ENCODE results near the gene VPS13D.
"Not testable (repeated sequence)": the region's sequence is repeated elsewhere in the genome, so short reads cannot be mapped to it uniquely, and the experiment has no call there.

Gene VPS13D

DNA sequence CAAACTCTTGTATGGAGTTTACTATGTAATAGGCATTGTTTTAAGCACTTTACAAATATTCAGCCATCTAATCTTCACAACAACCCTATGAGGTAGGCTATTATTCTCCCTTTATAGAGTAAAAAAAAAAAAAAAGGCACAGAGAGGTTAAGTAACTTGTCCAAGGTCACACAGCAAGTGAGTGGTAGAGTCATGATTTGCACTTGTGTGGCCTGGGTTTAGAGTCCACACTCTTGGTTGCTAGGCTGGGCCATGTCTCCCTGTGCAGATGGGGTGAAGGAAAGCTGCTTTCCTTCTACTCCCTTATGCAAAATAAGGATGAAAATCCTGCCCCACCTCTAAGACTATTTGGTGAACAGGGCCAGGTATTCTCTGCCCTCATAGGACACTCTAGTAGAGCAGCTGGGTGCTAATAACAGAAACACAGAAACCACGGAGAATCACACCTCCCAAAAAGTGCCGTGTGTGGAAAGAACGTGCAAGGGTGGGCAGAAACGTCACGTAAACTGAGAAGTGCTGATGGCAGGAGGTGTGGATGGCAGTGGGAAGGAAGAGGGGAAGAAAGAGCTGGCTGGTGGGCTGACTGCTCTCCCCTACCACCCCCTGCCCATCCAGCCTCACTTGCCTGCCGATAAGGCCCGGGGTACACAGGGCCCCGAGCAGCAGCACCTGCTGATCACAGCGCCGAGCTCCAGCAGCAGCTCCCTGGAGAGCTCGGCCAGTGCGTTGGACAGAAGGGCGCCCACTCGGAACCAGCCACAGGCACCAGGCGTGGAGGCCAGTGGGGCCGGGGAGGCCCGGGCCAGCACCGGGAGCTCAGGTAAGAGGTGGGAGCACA is 28.3 kb upstream of the VPS13D start:
- no peak for DNase-seq

DNA sequence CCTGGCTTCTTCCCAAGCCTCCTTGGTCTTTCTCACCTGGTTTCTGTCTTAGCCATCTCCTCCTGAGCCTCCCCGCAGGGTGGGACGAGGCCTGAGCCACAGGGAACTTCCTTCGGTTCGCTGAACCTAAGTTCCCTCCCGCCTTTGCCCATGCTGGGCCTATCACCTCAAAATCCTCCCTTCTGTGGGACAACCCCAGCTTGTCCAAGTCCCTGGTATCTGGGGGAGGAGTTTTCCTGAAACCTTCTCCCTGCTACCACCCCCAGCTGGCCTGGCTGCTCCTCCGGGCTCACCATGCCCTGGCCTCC is 27.7 kb upstream of the VPS13D start:
- no peak for DNase-seq

DNA sequence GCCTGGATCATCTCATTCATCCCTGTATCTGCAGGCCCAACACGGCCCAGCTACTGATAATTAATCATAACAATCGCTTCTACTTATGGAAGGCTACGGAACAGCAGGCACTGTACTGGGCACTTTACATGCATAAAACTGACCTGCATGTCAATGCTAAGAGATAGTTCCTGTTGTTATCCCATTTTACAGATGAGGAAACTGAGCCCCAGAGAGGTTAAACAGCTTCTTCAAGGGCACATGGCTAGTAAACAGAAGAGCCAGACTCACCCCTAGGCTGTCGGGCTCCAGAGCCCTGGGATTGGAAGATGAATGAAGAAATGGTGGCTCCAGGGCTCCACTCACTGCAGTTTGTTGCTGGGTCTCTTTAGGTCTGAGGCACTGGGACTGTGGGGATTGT is 27.3 kb upstream of the VPS13D start:
- DNase-seq: no peak

DNA sequence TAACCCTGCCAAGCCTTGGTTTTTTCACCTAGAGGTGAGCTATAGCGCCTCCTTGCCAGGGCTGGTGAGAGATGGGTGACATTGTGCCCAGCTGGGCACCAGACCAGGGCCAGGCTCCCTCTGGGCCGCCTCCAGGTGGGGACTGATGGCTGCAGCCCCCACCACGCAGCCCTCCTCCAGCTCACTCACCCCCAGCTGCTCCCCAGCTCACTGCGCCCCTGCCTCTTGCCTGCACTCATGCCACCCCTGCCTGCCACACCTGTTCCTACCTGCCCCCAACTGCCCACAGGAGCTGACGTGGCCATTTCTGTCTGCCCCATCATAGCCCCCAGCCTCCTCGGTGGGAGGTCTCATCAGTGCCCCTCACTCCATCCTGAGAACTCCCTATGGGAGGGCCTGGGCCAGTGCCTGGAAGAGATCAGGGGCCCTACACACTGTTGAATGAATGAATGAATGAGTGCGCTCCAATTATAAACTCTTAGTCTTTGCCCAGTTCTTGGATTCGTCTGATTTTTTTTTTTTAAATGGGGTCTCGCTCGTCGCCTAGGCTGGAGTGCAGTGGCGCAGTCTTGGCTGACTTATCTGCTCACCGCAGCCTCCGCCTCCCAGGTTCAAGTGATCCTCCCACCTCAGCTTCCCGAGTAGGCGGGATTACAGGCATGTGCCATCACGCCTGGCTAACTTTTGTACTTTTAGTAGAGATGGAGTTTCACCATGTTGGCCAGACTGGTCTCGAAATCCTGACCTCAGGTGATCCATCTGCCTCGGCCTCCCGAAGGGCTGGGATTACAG is 26.4 kb upstream of the VPS13D start:
- no peak for DNase-seq

DNA sequence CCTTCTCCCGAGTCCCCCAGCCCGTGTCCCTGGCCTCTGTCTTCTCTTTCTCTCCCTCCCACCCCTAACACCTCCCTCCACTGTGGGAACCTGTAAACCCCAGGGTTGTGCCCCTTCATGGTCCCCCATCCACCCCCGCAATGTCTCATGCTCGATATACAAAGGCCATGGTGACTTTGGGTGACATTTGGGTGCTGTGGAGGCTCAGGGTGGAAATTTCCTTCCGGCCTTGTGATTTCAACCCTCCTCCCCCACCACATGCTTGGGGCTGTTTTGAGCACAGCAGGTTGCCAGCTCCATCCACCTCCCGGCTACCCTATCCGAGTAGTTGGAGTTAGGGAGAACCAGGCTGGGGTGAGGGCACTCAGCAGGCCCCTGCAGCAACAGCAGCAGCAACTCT is 25.7 kb upstream of the VPS13D start:
- DNase-seq: no peak

DNA sequence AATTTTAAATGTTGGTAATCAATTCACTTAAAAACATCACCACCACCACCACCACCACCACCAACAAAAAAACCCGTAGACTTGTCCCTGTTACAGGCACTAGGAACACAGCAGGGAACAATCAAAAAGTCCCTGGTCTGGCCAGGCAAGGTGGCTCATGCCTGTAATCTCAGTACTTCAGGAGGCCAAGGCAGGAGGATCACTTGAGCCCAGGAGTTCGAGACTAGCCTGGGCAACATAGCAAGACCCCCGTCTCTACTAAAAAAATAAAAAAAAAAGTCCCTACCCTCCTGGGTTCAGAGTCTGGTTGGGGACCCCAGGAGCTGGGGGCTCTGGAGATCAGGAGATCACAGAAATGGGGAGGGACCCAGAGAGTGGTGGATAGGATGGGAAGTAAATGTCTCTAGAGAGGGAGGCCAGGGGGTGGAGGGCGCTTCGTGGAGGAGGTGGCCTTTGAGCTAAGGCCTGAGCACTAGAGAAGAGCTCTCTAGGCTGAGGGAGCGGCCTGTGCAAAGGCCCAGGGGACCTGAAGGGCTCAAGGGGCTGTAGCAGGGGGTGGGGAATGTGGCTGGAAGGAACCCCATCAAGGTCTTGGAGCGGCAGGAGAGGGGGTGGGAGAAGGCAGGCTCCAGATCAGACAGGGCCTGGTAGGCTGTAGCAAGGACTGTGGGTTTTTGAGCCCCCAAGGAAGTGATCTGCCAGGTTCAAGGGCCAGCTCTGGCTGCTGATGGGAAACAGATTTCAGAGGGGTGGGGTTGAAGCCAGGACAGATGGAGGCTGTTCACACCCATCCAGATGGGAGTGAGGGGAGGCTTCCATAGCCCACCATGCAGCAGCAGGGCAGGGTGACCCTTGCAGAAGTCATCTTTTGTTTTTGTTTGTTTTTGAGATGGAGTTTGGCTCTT is 24.8 kb upstream of the VPS13D start:
- DNase-seq: no peak

DNA sequence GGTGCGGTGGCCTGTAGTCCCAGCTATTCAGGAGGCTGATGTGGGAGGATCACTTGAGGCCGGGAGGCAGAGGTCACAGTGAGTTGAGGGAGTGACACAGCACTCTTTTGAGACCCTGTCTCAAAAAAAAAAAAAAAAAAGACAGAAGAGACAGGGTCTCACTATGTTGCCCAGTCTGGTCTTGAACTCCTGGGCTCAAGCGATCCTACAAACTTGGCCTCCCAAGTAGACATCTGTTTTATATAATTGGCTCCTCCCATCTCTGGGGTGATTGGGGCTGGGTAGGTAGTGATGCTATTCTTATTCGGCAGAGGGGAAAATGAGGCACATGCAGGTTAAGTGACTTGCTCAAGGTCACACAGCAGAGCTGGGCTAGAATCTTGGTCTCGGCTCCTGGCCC is 23.6 kb upstream of the VPS13D start:
- no peak for DNase-seq

DNA sequence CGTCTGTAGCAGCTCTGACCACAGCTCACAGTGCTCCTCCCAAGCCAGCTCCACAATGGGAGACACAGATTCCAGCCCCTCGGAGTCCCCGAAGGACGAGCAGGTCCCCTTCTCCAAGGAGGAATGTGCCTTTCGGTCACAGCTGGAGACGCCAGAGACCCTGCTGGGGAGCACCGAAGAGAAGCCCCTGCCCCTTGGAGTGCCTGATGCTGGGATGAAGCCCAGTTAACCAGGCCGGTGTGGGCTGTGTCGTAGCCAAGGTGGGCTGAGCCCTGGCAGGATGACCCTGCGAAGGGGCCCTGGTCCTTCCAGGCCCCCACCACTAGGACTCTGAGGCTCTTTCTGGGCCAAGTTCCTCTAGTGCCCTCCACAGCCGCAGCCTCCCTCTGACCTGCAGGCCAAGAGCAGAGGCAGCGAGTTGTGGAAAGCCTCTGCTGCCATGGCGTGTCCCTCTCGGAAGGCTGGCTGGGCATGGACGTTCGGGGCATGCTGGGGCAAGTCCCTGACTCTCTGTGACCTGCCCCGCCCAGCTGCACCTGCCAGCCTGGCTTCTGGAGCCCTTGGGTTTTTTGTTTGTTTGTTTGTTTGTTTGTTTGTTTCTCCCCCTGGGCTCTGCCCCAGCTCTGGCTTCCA is 22.9 kb upstream of the VPS13D start:
- no peak for DNase-seq

DNA sequence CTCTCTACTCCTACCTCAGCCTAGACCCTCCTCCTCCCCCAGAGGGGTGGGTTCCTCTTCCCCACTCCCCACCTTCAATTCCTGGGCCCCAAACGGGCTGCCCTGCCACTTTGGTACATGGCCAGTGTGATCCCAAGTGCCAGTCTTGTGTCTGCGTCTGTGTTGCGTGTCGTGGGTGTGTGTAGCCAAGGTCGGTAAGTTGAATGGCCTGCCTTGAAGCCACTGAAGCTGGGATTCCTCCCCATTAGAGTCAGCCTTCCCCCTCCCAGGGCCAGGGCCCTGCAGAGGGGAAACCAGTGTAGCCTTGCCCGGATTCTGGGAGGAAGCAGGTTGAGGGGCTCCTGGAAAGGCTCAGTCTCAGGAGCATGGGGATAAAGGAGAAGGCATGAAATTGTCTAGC is 21.6 kb upstream of the VPS13D start:
- DNase-seq: no peak

DNA sequence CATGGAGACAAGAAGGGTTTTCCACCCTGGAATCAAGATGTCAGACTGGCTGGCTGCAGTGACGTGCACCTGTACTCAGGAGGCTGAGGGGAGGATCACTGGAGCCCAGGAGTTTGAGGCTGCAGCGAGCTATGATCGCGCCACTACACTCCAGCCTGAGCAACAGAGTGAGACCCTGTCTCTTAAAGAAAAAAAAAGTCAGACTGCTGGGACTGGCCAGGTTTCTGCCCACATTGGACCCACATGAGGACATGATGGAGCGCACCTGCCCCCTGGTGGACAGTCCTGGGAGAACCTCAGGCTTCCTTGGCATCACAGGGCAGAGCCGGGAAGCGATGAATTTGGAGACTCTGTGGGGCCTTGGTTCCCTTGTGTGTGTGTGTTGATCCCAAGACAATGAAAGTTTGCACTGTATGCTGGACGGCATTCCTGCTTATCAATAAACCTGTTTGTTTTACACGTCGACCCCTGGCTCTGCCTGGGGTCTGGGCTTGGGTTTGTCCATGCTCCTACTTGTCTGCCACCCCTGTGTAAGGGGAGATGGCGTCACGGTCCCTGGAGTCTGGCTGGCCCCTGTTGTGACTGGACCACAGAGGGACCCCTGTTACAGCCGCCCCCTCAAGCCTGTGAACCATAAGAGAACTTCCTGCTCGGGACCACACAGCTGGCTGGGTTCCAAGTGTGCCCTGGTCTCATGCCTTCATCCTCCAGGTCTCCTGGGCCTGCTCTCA is 20.9 kb upstream of the VPS13D start:
- peak; percentile 80 to 88 (median 85) for DNase-seq

DNA sequence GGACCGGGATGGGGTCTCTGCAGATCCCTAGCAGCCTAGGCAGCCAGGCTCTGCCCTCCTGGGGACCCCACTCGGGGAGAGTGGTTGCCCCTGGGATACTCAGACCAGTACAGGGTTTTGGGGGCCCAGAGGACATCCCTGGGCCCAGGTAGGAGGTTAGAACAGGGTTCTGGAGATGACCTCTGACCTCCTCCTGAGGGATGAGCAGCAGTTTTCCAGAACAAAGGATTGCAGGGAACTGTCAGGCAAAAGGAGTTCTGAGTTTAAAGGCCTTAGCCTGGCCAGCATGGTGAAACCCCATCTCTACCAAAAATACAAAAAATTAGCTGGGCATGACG is 20.4 kb upstream of the VPS13D start:
- no peak for DNase-seq

DNA sequence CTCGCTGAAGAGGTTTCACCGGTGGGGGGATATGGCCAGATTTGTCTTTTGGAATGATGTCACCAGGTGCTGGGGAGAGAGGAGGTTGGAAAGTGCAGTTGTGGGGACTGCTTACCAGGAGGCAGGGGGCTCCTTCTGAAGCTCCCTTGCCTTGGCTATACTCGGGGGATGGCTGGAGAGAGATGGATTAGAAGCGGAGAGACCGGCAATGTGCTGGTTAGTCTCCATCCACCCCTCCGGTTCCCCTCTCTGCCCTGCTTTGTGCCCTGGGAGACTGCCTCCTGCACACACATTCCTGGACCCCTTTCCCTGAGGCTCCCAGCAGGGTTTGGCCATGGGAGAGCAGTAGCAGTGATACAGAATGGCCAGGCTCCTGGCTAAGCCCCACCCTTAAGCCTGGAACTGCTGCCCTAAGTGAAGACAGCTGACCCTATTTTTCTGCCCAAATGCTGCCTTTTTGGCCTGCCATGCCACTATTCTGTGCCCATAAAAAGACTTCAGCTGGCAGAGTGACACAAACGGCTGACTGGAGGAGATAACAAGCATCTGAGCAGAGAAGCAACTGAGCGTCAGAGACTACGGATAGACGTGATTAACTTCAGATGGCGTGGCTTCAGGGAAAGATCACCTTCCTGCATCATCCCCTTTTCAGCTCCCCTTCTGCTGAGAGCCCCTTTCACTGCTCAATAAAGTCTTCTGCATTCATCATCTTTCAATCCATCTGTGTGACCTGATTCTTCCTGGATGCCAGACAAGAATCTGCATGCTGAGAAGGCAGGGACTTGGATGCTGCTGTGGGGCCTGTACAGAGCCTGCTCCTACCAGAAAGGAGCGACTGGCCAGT is 14.5 kb upstream of the VPS13D start:
- no peak for DNase-seq

DNA sequence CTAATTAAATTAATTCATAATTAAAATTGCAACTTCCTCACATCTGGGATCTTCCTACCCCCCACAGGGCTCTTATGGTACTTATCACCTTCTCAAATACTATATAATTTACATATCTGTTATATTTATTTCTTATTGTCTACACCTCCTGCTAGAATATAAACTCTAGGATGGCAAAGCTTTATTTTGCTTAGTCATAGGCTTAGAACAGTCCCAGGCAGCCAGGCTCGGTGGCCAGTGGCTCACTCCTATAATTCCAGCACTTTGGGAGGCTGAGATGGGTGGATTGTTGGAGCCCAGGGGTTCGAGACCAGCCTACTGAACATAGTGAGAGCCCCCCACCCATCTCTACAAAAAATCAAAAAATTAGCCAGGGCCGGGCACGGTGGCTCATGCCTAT is 10.0 kb upstream of the VPS13D start:
- DNase-seq: no peak

DNA sequence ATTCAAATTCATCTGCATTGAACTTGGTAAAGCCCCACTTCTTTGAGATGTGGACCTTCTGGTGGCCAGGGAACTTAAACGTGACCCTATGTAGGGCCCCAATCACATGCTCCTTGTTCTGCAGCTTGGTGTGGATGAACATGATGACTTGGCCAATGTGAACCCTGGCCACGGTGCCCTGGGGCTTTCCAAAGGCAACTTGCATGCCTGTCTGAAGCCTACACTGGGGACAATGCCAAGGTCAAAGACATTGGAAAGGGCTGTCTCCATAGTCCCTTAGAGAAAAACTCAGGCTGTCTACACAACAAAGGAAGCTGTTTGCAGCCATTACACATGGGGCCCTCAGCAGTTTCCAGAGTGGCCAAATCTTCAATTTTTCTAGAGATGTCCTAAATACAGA is 8.9 kb upstream of the VPS13D start:
- peak in 2 of 3 donors; percentile 27 to 64 for DNase-seq

DNA sequence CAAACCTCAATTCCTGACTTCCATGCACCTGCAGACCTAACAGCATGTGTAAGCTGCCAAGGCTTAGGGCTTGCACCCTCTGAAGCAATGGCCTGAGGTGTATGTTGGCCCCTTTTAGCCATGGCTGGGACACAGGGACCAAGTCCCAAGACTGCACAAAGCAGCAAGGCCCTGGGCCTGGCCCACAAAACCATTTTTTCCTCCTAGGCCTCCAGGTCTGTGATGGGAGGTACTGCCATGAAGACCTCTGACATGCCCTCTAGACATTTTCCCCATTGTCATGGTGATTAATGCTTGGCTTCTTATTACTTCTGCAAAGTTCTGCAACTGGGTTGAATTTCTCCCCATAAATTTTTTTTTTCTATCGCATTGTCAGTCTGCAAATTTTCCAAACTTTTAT is 7.1 kb upstream of the VPS13D start:
- not testable (repeated sequence) for DNase-seq

DNA sequence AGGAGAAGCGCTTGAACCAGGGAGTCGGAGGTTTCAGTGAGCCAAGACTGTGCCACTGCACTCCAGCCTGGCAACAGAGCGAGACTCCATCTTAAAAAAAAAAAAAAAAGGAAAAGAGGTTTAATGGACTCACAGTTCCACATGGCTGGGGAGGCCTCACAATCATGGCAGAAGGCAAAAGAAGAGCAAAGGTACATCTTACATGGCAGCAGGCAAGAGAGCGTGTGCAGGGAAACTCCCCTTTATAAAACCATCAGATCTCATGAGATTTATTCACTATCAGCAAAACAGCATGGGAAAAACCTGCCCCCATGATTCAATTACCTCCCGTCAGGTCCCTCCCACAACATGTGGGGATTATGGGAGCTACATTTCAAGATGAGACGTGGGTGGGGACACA is 5.7 kb upstream of the VPS13D start:
- not testable (repeated sequence) for DNase-seq

DNA sequence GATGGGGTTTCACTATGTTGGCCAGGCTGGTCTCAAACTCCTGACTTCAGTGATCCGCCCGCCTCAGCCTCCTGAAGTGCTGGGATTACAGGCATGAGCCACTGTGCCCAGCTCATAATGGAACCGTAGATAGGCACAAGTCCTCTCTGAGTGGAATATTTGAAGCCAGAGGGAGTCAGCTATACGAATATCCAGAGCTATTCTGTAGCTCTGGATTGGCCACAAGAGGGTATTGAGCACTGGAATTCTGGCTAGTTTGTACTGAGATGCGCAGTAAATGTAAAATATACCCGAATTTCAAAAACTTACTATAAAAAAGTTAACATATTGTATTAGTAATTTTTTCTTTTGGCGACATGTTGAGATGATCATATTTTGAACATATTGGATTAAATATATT is 851 bp upstream of the VPS13D start:
- DNase-seq: no peak

DNA sequence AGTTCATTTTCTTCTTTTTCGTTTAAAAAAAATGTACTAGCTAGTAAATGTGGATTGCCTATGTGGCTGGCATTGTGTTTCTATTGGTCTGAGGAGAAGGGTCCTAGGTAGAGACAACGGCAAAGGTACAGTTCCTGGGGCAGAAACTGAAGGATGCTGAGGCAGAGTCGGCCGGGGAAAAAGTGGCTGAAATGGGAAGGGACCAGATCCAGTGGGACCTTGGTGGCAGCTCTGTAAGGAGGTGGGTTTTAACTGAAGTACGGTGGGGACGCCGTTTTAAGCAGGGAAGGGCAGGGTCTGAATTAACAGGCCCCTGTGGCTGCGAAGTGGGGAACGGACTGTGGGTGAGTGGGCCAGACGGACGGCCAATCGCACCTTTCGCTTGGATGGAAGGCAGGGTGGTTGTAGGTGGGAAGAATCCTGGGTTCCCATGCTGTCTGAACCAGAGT is 420 bp upstream of the VPS13D start:
- DNase-seq: no peak

DNA sequence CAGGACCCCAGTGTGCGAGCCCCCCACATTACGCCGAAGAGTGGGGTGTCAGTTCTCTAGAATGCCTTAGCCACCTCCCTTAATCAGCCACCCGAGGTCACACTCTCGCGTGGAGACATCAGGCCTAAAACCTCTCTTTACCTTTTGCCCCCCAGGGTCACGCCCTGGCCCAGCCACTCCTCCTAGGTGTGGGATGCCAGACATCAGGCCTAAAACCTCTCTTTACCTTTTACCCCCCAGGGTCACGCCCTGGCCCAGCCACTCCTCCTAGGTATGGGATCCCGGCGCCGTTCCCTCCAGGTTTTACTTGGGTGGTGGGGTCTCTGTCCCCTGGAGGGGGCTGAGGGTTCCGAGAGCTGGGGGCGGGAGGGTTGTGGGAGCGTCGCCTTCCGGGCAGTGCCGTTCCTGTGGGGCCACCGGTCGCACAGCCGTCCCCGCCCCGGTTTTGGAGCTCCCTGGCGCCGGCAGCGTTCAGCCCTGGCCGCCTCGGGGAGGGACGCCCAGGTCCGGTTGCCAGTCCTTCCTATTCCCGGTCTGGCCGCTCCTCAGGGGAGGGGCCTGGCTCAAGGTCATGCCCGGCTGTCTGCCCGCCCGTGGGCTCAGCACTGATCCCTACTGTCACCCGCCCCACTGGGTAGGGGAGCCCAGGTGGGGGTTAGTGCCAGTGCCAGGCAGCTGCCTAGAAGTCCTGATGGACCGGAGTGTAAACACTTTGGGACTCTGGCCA is 882 bp downstream of the VPS13D start:
- DNase-seq: peak; percentile 43 to 78 (median 57)

DNA sequence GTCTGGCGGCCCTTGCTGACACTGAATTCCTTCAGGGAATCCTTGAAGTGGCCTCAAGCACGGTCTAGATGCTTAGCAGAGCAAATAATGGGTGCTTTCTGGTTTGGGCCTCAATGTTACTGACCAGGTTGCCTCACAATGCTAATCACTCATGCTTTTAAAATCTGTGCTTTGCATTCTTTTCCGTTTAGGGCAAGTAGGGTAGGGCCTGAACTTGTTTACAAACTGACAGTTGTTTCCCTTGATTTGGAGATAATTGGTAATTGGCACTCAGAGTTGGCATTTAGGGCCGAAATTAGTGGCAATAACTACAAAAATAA is 1.4 kb downstream of the VPS13D start:
- no peak for DNase-seq

DNA sequence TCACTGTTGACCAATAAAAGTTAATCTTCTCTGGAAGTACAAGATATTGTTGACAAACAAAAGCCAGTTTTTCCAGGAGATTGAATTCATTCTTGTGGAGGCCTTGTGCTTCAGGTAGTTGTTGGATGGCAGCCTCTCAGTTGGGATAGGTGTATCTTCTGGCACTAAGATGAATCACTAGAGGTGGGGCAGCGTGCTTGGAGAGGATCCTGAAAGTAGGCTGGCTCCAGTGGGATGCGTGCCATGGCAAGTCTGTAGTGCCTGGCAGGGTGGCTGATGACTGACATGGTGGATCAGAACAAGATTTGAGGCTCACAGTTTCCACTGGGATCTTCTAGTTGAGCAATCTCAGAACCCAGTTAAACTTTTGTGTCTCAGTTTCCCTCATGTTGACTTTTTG is 2.4 kb downstream of the VPS13D start:
- DNase-seq: no peak
